Measurements from ENCODE around the gene NREP.

- TF ChIP-seq CTCF (conservative IDR thresholded peaks at IDR 0.05) (no peak), EZH2 (IDR thresholded peaks at IDR 0.05; ENCODE audit: low read depth) (no peak)
Observed at GRCh38 chr5:111681414-111682120, 75.4 kb downstream of the NREP start.
